SK-N-SH (cell line): Measurements from ENCODE around the gene FAM177B.

Source experiments
- CHD2 ChIP-seq: fragments of 150-350 bp; IDR thresholded peaks from 2 replicates; pipeline ENCODE4 v1.6.1; 2018; ENCODE audit warnings: low read length; ENCODE audit not compliant: partially characterized antibody
- ELF1 ChIP-seq: IDR thresholded peaks from 2 replicates; pipeline ENCODE4 v1.4.0; 2012
- MAX ChIP-seq: IDR thresholded peaks from 2 replicates; pipeline ENCODE4 v1.4.0; 2012; ENCODE audit warnings: low read depth
- SMC3 ChIP-seq: IDR thresholded peaks from 2 replicates; pipeline ENCODE4 v1.6.1; 2012; ENCODE audit warnings: low read depth, low read length, improper control_type of control experiment
- TAF1 ChIP-seq: IDR thresholded peaks from 2 replicates; pipeline ENCODE4 v1.6.1; 2012; ENCODE audit warnings: low read depth, mild to moderate bottlenecking, low read length, moderate library complexity, borderline replicate concordance

GRCh38 chr1:222702210-222702609 lies 34.8 kb upstream of the FAM177B start:
- TF ChIP-seq MAX (no peak), SMC3 (no peak), CHD2 (no peak), TAF1 (no peak), ELF1 (no peak)
